ENCODE results near the gene ARHGAP35.
"Not testable (repeated sequence)": the region's sequence is repeated elsewhere in the genome, so short reads cannot be mapped to it uniquely, and the experiment has no call there.

Gene ARHGAP35

GRCh38 chr19:46850228-46851203 lies 10.3 kb upstream of the ARHGAP35 start, which contains the start of gene AP2S1:
Gene AP2S1 (minus strand): TSS chr19:46850846. CDS start chr19:46850766, 80 bp downstream.
- in situ Hi-C loops (cut with HindIII; ENCODE audit: low sequenced_read_pairs) = no loop called here
- no peak for TF ChIP-seq CTCF (IDR thresholded peaks at IDR 0.05; ENCODE audit: low read depth, low read length)
- peak within 1 kb of the TSS; percentile 54 for H3K4me3 ChIP-seq (ENCODE audit: low read depth, low read length)
- DNase-seq (ENCODE audit: low read depth, low spot score) = peak; percentile 99

GRCh38 chr19:46852830-46853229 lies 8.0 kb upstream of the ARHGAP35 start:
- in situ Hi-C loops (cut with HindIII; ENCODE audit: low sequenced_read_pairs) = no loop called here
- no peak for DNase-seq (ENCODE audit: low read depth, low spot score)
- H3K4me3 ChIP-seq (ENCODE audit: low read depth, low read length) = no peak overlapping the region
- no peak for TF ChIP-seq CTCF (IDR thresholded peaks at IDR 0.05; ENCODE audit: low read depth, low read length)

GRCh38 chr19:46854698-46855097 lies 6.1 kb upstream of the ARHGAP35 start:
- in situ Hi-C loops (cut with HindIII; ENCODE audit: low sequenced_read_pairs); H3K4me3 ChIP-seq (ENCODE audit: low read depth, low read length); DNase-seq (ENCODE audit: low read depth, low spot score): not testable (repeated sequence)

GRCh38 chr19:46856062-46857022 lies 4.5 kb upstream of the ARHGAP35 start:
- in situ Hi-C loops (cut with HindIII; ENCODE audit: low sequenced_read_pairs) = no loop called here
- peak; percentile 94 for DNase-seq (ENCODE audit: low read depth, low spot score)
- H3K4me3 ChIP-seq (ENCODE audit: low read depth, low read length) = peak overlapping the region; percentile 35
- peak; percentile 94 for TF ChIP-seq CTCF (IDR thresholded peaks at IDR 0.05; ENCODE audit: low read depth, low read length)

- DNase-seq (ENCODE audit: low read depth, low spot score) = no peak
- in situ Hi-C loops (cut with HindIII; ENCODE audit: low sequenced_read_pairs) = no loop called here
- TF ChIP-seq CTCF (IDR thresholded peaks at IDR 0.05; ENCODE audit: low read depth, low read length) = no peak
- peak overlapping the region; percentile 32 for H3K4me3 ChIP-seq (ENCODE audit: low read depth, low read length)
Observed at GRCh38 chr19:46859637-46860124, 1.1 kb upstream of the ARHGAP35 start.

- no peak for TF ChIP-seq CTCF (IDR thresholded peaks at IDR 0.05; ENCODE audit: low read depth, low read length)
- peak overlapping the region; percentile 74 for H3K4me3 ChIP-seq (ENCODE audit: low read depth, low read length)
- DNase-seq (ENCODE audit: low read depth, low spot score) = peak; percentile 100
- in situ Hi-C loops (cut with HindIII; ENCODE audit: low sequenced_read_pairs) = no loop called here
Observed at GRCh38 chr19:46860125-46860845, 512 bp upstream of the ARHGAP35 start.

All from astrocyte of the spinal cord (primary cell).